LNCAP (cell line): Measurements from ENCODE around the gene LRP8.

ENCODE experiments used
- TF ChIP-seq, protein P1 (sequence below): fragments of 450-650 bp; IDR thresholded peaks from 2 replicates; pipeline ENCODE4 v1.5.1; 2017; ENCODE audit warnings: mild to moderate bottlenecking

Gene LRP8

DNA sequence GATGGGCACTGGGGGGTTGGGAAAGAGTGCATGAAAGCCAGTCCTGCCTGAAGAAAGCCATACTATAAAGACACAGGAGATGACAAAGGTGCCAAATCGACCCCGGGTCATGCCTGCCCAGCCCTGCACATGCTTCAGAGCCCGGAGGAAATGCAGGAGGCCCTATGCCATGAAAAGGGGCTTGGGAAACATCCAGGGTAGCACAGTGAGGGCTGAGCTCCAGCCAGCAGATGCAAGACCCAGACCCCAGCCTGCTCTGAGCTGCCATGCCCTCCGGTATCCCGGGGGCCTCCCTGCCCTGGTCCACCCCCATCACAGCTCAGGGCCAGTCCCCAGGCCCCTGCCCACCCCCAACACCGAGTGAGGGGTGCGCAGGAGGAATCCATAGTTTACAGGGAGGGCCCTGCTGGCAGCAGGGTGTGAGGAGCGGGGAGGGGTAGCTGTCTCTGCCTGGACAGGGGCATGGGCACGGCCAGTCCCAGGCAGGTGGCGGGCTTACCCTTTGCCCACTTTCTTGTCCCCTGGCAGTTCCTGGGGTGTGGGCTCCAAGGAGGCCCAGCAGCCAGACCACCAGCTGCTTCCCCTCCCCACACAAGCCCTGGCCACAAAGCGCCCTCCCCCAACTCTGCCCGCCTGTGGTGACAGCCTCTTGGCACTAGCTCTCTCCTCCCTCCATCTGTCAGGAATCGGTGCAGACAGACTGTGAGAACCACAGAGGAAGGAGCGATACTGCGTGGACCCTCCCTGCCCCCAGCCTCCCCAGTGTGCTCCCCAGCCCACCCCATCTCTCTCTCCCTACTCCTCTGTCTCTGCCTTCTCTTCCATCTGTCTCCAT is 16.8 kb downstream of the LRP8 start:
- TF ChIP-seq, protein P1, sequence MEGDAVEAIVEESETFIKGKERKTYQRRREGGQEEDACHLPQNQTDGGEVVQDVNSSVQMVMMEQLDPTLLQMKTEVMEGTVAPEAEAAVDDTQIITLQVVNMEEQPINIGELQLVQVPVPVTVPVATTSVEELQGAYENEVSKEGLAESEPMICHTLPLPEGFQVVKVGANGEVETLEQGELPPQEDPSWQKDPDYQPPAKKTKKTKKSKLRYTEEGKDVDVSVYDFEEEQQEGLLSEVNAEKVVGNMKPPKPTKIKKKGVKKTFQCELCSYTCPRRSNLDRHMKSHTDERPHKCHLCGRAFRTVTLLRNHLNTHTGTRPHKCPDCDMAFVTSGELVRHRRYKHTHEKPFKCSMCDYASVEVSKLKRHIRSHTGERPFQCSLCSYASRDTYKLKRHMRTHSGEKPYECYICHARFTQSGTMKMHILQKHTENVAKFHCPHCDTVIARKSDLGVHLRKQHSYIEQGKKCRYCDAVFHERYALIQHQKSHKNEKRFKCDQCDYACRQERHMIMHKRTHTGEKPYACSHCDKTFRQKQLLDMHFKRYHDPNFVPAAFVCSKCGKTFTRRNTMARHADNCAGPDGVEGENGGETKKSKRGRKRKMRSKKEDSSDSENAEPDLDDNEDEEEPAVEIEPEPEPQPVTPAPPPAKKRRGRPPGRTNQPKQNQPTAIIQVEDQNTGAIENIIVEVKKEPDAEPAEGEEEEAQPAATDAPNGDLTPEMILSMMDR, result no peak

DNA sequence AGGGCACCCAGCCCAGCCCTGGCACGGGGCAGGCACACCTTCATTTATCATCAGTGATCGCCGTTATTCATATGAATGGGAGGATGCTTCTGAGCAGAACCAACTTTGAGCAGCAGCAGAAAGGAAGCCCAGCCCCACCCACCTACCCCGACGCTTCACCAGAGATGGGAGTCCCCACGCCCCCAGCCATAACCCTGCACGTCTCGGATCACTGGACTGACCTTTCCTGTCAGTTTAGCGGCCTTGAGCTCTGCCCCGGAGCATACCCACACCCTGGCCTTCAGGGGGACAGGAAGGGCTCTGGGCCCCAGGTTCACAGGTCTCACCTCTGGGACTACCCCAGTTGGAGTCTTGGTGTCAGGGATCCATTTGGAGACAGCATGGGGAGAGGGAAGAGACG is 18.1 kb downstream of the LRP8 start:
- TF ChIP-seq, protein P1, result no peak

GRCh38 chr1:53308506-53308905 is 19.4 kb downstream of the LRP8 start:
- TF ChIP-seq, protein P1, result no peak

DNA sequence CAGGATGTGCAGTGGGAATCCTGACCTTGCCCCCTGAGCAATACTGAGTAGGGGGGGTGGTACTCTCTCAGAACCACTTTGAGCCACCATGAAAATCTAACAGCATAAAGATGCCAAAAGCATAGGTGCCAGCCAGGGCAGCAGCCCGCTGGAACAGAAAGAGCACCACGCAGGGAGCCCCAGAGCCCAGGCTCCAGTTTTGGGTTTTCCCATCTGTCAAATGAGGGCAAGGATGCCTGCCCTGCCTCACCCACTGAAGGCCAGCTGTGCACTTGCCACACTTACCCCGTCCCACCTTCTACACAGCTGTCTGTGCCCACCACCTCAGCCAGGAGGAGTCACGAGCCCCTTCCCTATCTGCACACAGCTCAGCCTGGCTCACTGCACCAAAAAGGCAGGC is 20.8 kb downstream of the LRP8 start:
- TF ChIP-seq, protein P1, result no peak

GRCh38 chr1:53306168-53306567 is 21.7 kb downstream of the LRP8 start:
- TF ChIP-seq, protein P1, result no peak

- TF ChIP-seq, protein P1, result no peak
Measured at GRCh38 chr1:53305650-53306049, 22.2 kb downstream of the LRP8 start.

GRCh38 chr1:53304527-53304926 is 23.3 kb downstream of the LRP8 start:
- TF ChIP-seq, protein P1, result no peak
